ENCODE results near the gene ATP23. TPM values are rescaled to one million over a fixed set of nuclear protein-coding genes. Genes with fewer than 3 reads are reported as not detected.

ATP23 gene
- total and polyA plus RNA-seq, 2 donors (not counting 3 experiments of a cell fraction or from before 2014, with no cell fraction given), result 5.9 to 9.0 TPM

GRCh38 chr12:57983858-57984505 lies 42.6 kb downstream of the ATP23 start:
- Histone ChIP-seq H3K27ac (ENCODE audit: insufficient read depth, low read depth, low read length) (no peak overlapping the region), H3K36me3 (ENCODE audit: control insufficient read depth in 2 of 2, extremely low read depth in 1 of 2, insufficient read depth in 2 of 2, low read length in 2 of 2) (no peaks in the 10 kb centered on the region), H4K20me1 (replicated peaks; ENCODE audit: control insufficient read depth, extremely low read depth, insufficient read depth, low read length) (no peaks in the 10 kb centered on the region), H2AFZ (ENCODE audit: low read depth, low read length) (no peak overlapping the region), H3K4me2 (ENCODE audit: insufficient read depth, low read length) (no peak overlapping the region), H3K4me3 (replicated peaks in 1 of 3; ENCODE audit: insufficient read depth in 1 of 3, low read depth in 1 of 3, low read length in 3 of 3) (no peak overlapping the region), H3K9ac (replicated peaks; ENCODE audit: extremely low read depth, insufficient read depth, low read length) (no peak overlapping the region), H3K9me3 (replicated peaks; ENCODE audit: control insufficient read depth, insufficient read depth, low read length) (no peaks in the 10 kb centered on the region), H3K4me1 (ENCODE audit: control insufficient read depth, extremely low read depth, insufficient read depth, low read length) (no peaks in the 10 kb centered on the region), H3K79me2 (ENCODE audit: control insufficient read depth, insufficient read depth, low read length) (no peaks in the 10 kb centered on the region), H3K9me1 (replicated peaks; ENCODE audit: control insufficient read depth, extremely low read depth, insufficient read depth, low read length) (no peaks in the 10 kb centered on the region), H3K27me3 (ENCODE audit: control insufficient read depth in 2 of 2, insufficient read depth in 2 of 2, low read length in 2 of 2) (peaks cover 0 to 3% of the 10 kb centered on the region in 2 experiments)
- no TSS peak for BruUV-seq (replicated peaks)
- TF ChIP-seq, protein P1, sequence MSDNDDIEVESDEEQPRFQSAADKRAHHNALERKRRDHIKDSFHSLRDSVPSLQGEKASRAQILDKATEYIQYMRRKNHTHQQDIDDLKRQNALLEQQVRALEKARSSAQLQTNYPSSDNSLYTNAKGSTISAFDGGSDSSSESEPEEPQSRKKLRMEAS (IDR thresholded peaks at IDR 0.05; ENCODE audit: insufficient read depth, insufficient read length), result no peak
- TF ChIP-seq MYC (IDR thresholded peaks at IDR 0.05; ENCODE audit: low read depth, low read length) (no peak), POLR2AphosphoS5 (IDR thresholded peaks at IDR 0.05; ENCODE audit: insufficient read depth, low read depth, low read length) (no peak), FOS (IDR thresholded peaks at IDR 0.05; ENCODE audit: borderline replicate concordance, insufficient read depth, low read length) (no peak), EZH2 (IDR thresholded peaks at IDR 0.05; ENCODE audit: borderline replicate concordance, low read depth, low read length, severe bottlenecking) (no peak), POLR2A (IDR thresholded peaks at IDR 0.05; ENCODE audit: low read depth, low read length) (no peak), GATA2 (IDR thresholded peaks at IDR 0.05; ENCODE audit: insufficient read depth, insufficient read length, low read depth, low read length) (no peak), JUN (IDR thresholded peaks at IDR 0.05; ENCODE audit: borderline replicate concordance, insufficient read depth, insufficient read length, low read depth) (no peak)
- TF ChIP-seq, protein P2, sequence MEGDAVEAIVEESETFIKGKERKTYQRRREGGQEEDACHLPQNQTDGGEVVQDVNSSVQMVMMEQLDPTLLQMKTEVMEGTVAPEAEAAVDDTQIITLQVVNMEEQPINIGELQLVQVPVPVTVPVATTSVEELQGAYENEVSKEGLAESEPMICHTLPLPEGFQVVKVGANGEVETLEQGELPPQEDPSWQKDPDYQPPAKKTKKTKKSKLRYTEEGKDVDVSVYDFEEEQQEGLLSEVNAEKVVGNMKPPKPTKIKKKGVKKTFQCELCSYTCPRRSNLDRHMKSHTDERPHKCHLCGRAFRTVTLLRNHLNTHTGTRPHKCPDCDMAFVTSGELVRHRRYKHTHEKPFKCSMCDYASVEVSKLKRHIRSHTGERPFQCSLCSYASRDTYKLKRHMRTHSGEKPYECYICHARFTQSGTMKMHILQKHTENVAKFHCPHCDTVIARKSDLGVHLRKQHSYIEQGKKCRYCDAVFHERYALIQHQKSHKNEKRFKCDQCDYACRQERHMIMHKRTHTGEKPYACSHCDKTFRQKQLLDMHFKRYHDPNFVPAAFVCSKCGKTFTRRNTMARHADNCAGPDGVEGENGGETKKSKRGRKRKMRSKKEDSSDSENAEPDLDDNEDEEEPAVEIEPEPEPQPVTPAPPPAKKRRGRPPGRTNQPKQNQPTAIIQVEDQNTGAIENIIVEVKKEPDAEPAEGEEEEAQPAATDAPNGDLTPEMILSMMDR (IDR thresholded peaks at IDR 0.05; ENCODE audit: extremely low read depth in 1 of 2, insufficient read depth in 1 of 2, low read depth in 1 of 2, low read length in 2 of 2), result no peak
- dilution Hi-C loops (cut with MboI; ENCODE audit: extremely low pct_ligation_motif_present, low sequenced_read_pairs), result no loop called here
- FAIRE-seq, result no peak
- ChIA-PET POLR2A (no interaction called here), CTCF (interaction anchor here (1.1 to 2.6 kb wide), 10 partner anchors 31 to 1181 kb away, joined by 3 to 53 read pairs (median 7); no protein-coding TSS in a partner anchor)
- intact Hi-C loops (cut with micrococcal nuclease), result loop anchor here (1.0 to 10.0 kb wide), 6 partner anchors 362 to 1166 kb away; no protein-coding TSS in a partner anchor
- DNase-seq (ENCODE audit: low read depth, low spot score), result no peak

All from endothelial cell of umbilical vein (primary cell).